Uterus (tissue), 2 donors: ENCODE measurements around the gene C6orf62.
"Not testable (repeated sequence)": the region's sequence is repeated elsewhere in the genome, so short reads cannot be mapped to it uniquely, and the experiment has no call there.

Source experiments
- POLR2A ChIP-seq, 2 donors: fragments of 450-650 bp; IDR thresholded peaks; one replicate each; pipeline ENCODE4 v1.6.1; 2016; ENCODE audit warnings: antibody characterized with exemption in 2 of 2, mild to moderate bottlenecking in 1 of 2, moderate library complexity in 1 of 2
- TF ChIP-seq, protein P1 (sequence below), 4 experiments: fragments of 200-600 bp in 2 of 4; fragments of 450-650 bp in 2 of 4; sonication (generic) in 2 of 4; IDR thresholded peaks; one replicate each; pipeline ENCODE4 v1.5.1; 2016 to 2019; ENCODE audit warnings: antibody characterized with exemption in 4 of 4, mild to moderate bottlenecking in 2 of 4, moderate library complexity in 1 of 4

GRCh38 chr6:24671077-24671476 lies 47.9 kb downstream of the C6orf62 start:
- TF ChIP-seq, protein P1, sequence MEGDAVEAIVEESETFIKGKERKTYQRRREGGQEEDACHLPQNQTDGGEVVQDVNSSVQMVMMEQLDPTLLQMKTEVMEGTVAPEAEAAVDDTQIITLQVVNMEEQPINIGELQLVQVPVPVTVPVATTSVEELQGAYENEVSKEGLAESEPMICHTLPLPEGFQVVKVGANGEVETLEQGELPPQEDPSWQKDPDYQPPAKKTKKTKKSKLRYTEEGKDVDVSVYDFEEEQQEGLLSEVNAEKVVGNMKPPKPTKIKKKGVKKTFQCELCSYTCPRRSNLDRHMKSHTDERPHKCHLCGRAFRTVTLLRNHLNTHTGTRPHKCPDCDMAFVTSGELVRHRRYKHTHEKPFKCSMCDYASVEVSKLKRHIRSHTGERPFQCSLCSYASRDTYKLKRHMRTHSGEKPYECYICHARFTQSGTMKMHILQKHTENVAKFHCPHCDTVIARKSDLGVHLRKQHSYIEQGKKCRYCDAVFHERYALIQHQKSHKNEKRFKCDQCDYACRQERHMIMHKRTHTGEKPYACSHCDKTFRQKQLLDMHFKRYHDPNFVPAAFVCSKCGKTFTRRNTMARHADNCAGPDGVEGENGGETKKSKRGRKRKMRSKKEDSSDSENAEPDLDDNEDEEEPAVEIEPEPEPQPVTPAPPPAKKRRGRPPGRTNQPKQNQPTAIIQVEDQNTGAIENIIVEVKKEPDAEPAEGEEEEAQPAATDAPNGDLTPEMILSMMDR (IDR thresholded peaks at IDR 0.05) = not testable (repeated sequence)
- TF ChIP-seq POLR2A (IDR thresholded peaks at IDR 0.05) = not testable (repeated sequence)
